A673 (cell line): ENCODE data around the gene COL9A1.

ENCODE experiments used
- CTCF ChIP-seq: fragments of 300-800, 200-600 bp; sonication (generic); conservative IDR thresholded peaks from 2 replicates; pipeline ENCODE4 v1.5.1; 2017; ENCODE audit warnings: low read depth, mild to moderate bottlenecking, antibody characterized with exemption, low read length, moderate library complexity, mixed read lengths
- EZH2 ChIP-seq: fragments of 200-600 bp; sonication (generic); IDR thresholded peaks from 2 replicates; pipeline ENCODE4 v1.6.1; 2017; ENCODE audit warnings: borderline replicate concordance, low read depth, mild to moderate bottlenecking, mixed read lengths, antibody characterized with exemption, low read length; ENCODE audit not compliant: poor library complexity, severe bottlenecking

GRCh38 chr6:70216767-70217166 lies 86.1 kb downstream of the COL9A1 start:
- TF ChIP-seq CTCF: no peak
- TF ChIP-seq EZH2: no peak
